ENCODE measurements around the gene KIF3A. TPM values are rescaled to one million over a fixed set of nuclear protein-coding genes. Genes with fewer than 3 reads are reported as not detected.

KIF3A gene
- polyA plus RNA-seq, 1 donor from 2014 or later, result 11.1 TPM

GRCh38 chr5:132763181-132764036 is 26.1 kb upstream of the KIF3A start:
- Mint-ChIP-seq H3K36me3 (peaks cover 2% of the 10 kb centered on the region), H3K27ac (peak overlapping the region in 1 of 3 donors; percentile 22), H3K4me3 (no peak overlapping the region), H3K27me3 (no peaks in the 10 kb centered on the region), H3K9me3 (no peaks in the 10 kb centered on the region), H3K4me1 (no peaks in the 10 kb centered on the region)

- Mint-ChIP-seq H3K9me3 (no peaks in the 10 kb centered on the region), H3K27me3 (no peaks in the 10 kb centered on the region), H3K4me3 (no peak overlapping the region), H3K27ac (no peak overlapping the region), H3K4me1 (no peaks in the 10 kb centered on the region), H3K36me3 (peaks cover 2% of the 10 kb centered on the region)
These were observed 25.1 kb upstream of the KIF3A start for GRCh38 chr5:132762246-132763000.

- Mint-ChIP-seq H3K27me3 (no peaks in the 10 kb centered on the region), H3K36me3 (peaks cover 6% of the 10 kb centered on the region), H3K27ac (peak overlapping the region in 1 of 3 donors; percentile 58), H3K9me3 (no peaks in the 10 kb centered on the region), H3K4me1 (no peaks in the 10 kb centered on the region), H3K4me3 (no peak overlapping the region)
These were observed 24.2 kb upstream of the KIF3A start for GRCh38 chr5:132761321-132762240.

GRCh38 chr5:132760601-132761317 is 23.4 kb upstream of the KIF3A start:
- Mint-ChIP-seq H3K4me3 (no peak overlapping the region), H3K36me3 (peaks cover 6% of the 10 kb centered on the region), H3K9me3 (no peaks in the 10 kb centered on the region), H3K27me3 (no peaks in the 10 kb centered on the region), H3K27ac (no peak overlapping the region), H3K4me1 (no peaks in the 10 kb centered on the region)

GRCh38 chr5:132760049-132760420 is 22.7 kb upstream of the KIF3A start:
- Mint-ChIP-seq H3K27ac (no peak overlapping the region), H3K36me3 (peaks cover 6% of the 10 kb centered on the region), H3K27me3 (no peaks in the 10 kb centered on the region), H3K9me3 (no peaks in the 10 kb centered on the region), H3K4me1 (no peaks in the 10 kb centered on the region), H3K4me3 (no peak overlapping the region)

- Mint-ChIP-seq H3K4me3 (no peak overlapping the region), H3K27ac (no peak overlapping the region), H3K9me3 (no peaks in the 10 kb centered on the region), H3K36me3 (peaks cover 6% of the 10 kb centered on the region), H3K4me1 (no peaks in the 10 kb centered on the region), H3K27me3 (no peaks in the 10 kb centered on the region)
These were observed 22.0 kb upstream of the KIF3A start for GRCh38 chr5:132759114-132760048.

GRCh38 chr5:132758451-132758850 is 21.1 kb upstream of the KIF3A start:
- Mint-ChIP-seq H3K27ac (no peak overlapping the region), H3K4me1 (no peaks in the 10 kb centered on the region)

GRCh38 chr5:132756542-132756941 is 19.2 kb upstream of the KIF3A start:
- Mint-ChIP-seq H3K27ac (no peak overlapping the region), H3K4me3 (no peak overlapping the region), H3K27me3 (no peaks in the 10 kb centered on the region), H3K4me1 (peaks cover under 1 to 1% (median under 1%) of the 10 kb centered on the region in 3 donors), H3K9me3 (no peaks in the 10 kb centered on the region), H3K36me3 (peaks cover 6% of the 10 kb centered on the region)

More at GRCh38 chr5:132758451-132758850, 21.1 kb upstream of the KIF3A start:
- no peak overlapping the region for H3K4me3 Mint-ChIP-seq
- H3K9me3 Mint-ChIP-seq, result no peaks in the 10 kb centered on the region
- peaks cover 6% of the 10 kb centered on the region for H3K36me3 Mint-ChIP-seq
- no peaks in the 10 kb centered on the region for H3K27me3 Mint-ChIP-seq

GRCh38 chr5:132754947-132755346 is 17.6 kb upstream of the KIF3A start:
- Mint-ChIP-seq H3K27ac (no peak overlapping the region), H3K36me3 (peaks cover 6% of the 10 kb centered on the region), H3K4me3 (no peak overlapping the region), H3K9me3 (no peaks in the 10 kb centered on the region), H3K27me3 (no peaks in the 10 kb centered on the region), H3K4me1 (peaks cover 5 to 14% (median 9%) of the 10 kb centered on the region in 3 donors)

- Mint-ChIP-seq H3K4me3 (no peak overlapping the region), H3K36me3 (peaks cover 6% of the 10 kb centered on the region), H3K27me3 (no peaks in the 10 kb centered on the region), H3K4me1 (peaks cover 5 to 14% (median 9%) of the 10 kb centered on the region in 3 donors), H3K27ac (no peak overlapping the region), H3K9me3 (no peaks in the 10 kb centered on the region)
These were observed 16.8 kb upstream of the KIF3A start for GRCh38 chr5:132754111-132754510.

GRCh38 chr5:132753135-132753987 is 16.0 kb upstream of the KIF3A start:
- H3K4me3 Mint-ChIP-seq, result no peak overlapping the region
- peak overlapping the region in 1 of 3 donors; percentile 77 for H3K27ac Mint-ChIP-seq
- H3K36me3 Mint-ChIP-seq, result peaks cover 6% of the 10 kb centered on the region
- H3K27me3 Mint-ChIP-seq, result no peaks in the 10 kb centered on the region
- H3K4me1 Mint-ChIP-seq, result peaks cover 5 to 14% (median 9%) of the 10 kb centered on the region in 3 donors
- H3K9me3 Mint-ChIP-seq, result no peaks in the 10 kb centered on the region

GRCh38 chr5:132752581-132753125 is 15.3 kb upstream of the KIF3A start:
- peak overlapping the region in 1 of 3 donors; percentile 19 for H3K27ac Mint-ChIP-seq
- H3K4me1 Mint-ChIP-seq, result peaks cover 5 to 14% (median 9%) of the 10 kb centered on the region in 3 donors
- H3K9me3 Mint-ChIP-seq, result no peaks in the 10 kb centered on the region
- peak overlapping the region in 1 of 4 donors; percentile 72 for H3K4me3 Mint-ChIP-seq
- H3K36me3 Mint-ChIP-seq, result peaks cover 6% of the 10 kb centered on the region
- H3K27me3 Mint-ChIP-seq, result no peaks in the 10 kb centered on the region

Data from IgD-negative memory B cell (primary cell).